CD4-positive, CD25-positive, alpha-beta regulatory T cell (primary cell): ENCODE data around the gene NACA2. TPM values are rescaled to one million over a fixed set of nuclear protein-coding genes. Genes with fewer than 3 reads are reported as not detected.
"Not testable (repeated sequence)": the region's sequence is repeated elsewhere in the genome, so short reads cannot be mapped to it uniquely, and the experiment has no call there.

Experiments used
- ATAC-seq, 2 donors: fragments of 150-1000 bp; cut with Tn5 transposase; one replicate each; pipeline ENCODE4 v1.10.0; 2021; ENCODE audit warnings: low read depth in 2 of 2, moderate number of reproducible peaks in 2 of 2, moderate library complexity in 1 of 2
- DNase-seq, 3 donors: peaks; one replicate each; pipeline versions ENCODE4 v3.0.0 to v3.0.0-alpha.2; 2012 to 2022; ENCODE audit warnings: mixed read lengths in 1 of 3
- H3K27ac ChIP-seq: one replicate; pipeline ENCODE4 v1.7.0; 2013; ENCODE audit warnings: mild to moderate bottlenecking, low read length; ENCODE audit not compliant: insufficient read depth, poor library complexity, severe bottlenecking
- H3K27me3 ChIP-seq: one replicate; pipeline ENCODE4 v1.7.0; 2013; ENCODE audit warnings: low read length; ENCODE audit not compliant: control insufficient read depth, insufficient read depth
- H3K36me3 ChIP-seq: one replicate; pipeline ENCODE4 v1.7.0; 2013; ENCODE audit warnings: mild to moderate bottlenecking, low read length, moderate library complexity; ENCODE audit not compliant: control insufficient read depth, insufficient read depth
- H3K4me1 ChIP-seq: 2 replicates; pipeline ENCODE4 v1.7.0; 2013; ENCODE audit warnings: mild to moderate bottlenecking, low read length; ENCODE audit not compliant: insufficient read depth, control insufficient read depth, poor library complexity, severe bottlenecking
- H3K4me3 ChIP-seq: one replicate; pipeline ENCODE4 v1.7.0; 2013; ENCODE audit warnings: low read depth, mild to moderate bottlenecking, low read length, moderate library complexity
- H3K9me3 ChIP-seq, 2 experiments: 1 replicate in 1 of 2; 2 replicates in 1 of 2; pipeline ENCODE4 v1.7.0; 2013; ENCODE audit warnings: low read length in 2 of 2, mild to moderate bottlenecking in 1 of 2, moderate library complexity in 1 of 2; ENCODE audit not compliant: control insufficient read depth in 2 of 2
- H3K27ac Mint-ChIP-seq, 3 donors: one replicate each; pipeline ENCODE4 v1.8.0; 2020 to 2022; ENCODE audit warnings: mild to moderate bottlenecking in 3 of 3, mixed read lengths in 3 of 3, moderate library complexity in 2 of 3
- H3K27me3 Mint-ChIP-seq: one replicate; pipeline ENCODE4 v1.8.0; 2022; ENCODE audit warnings: mild to moderate bottlenecking, mixed read lengths
- H3K36me3 Mint-ChIP-seq: one replicate; pipeline ENCODE4 v1.8.0; 2020; ENCODE audit warnings: mixed read lengths
- H3K4me1 Mint-ChIP-seq, 4 donors: one replicate each; pipeline ENCODE4 v1.8.0; 2020 to 2022; ENCODE audit warnings: mixed read lengths in 4 of 4, mild to moderate bottlenecking in 1 of 4
- H3K4me3 Mint-ChIP-seq, 4 donors: one replicate each; pipeline ENCODE4 v1.8.0; 2020 to 2022; ENCODE audit warnings: mild to moderate bottlenecking in 4 of 4, mixed read lengths in 4 of 4, moderate library complexity in 3 of 4
- H3K9me3 Mint-ChIP-seq, 7 donors: one replicate each; pipeline ENCODE4 v1.8.0; 2020 to 2022; ENCODE audit warnings: mixed read lengths in 7 of 7, mild to moderate bottlenecking in 3 of 7, moderate library complexity in 2 of 7
- polyA plus RNA-seq, 4 donors: library from polyadenylated mRNA; unstranded; fragments of 300-500 nt; fragmentation: Illumina TruSeq; gene quantifications; one replicate each; pipeline ENCODE4 v1.2.3, GENCODE V29; 2021
- total RNA-seq: library from RNA; stranded (reverse); gene quantifications from one replicate; pipeline ENCODE4 v1.2.3, GENCODE V29; 2022

Gene NACA2
- total and polyA plus RNA-seq, 5 donors from 2014 or later: not detected

DNA sequence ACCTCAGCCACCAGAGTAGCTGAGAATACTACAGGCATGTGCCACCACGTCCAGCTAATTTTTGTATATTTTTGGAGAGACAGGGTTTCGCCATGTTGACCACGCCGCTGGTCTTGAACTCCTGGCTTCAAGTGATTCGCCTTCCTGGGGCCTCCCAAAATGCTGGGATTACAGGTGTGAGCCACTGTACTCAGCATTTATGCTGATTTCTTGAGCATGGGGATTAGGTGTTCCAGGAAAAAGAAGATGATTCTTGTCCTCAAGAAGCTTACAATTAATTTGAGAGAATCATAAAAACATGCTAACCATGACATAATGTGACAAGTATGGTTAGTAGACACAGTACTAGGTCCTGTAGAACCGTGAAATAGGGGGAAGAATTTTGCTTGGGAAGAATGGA lies 30.9 kb downstream of the NACA2 start:
- Histone ChIP-seq H3K4me3 (no peak overlapping the region), H3K27ac (no peak overlapping the region), H3K9me3 (no peaks in the 10 kb centered on the region), H3K4me1 (no peaks in the 10 kb centered on the region), H3K27me3 (peaks cover 7% of the 10 kb centered on the region), H3K36me3 (no peaks in the 10 kb centered on the region)
- Mint-ChIP-seq H3K4me1 (peaks cover 0 to 11% (median 1%) of the 10 kb centered on the region in 4 donors), H3K9me3 (peaks cover 0 to 4% (median 0%) of the 10 kb centered on the region in 7 donors), H3K27ac (no peak overlapping the region), H3K4me3 (no peak overlapping the region), H3K36me3 (no peaks in the 10 kb centered on the region), H3K27me3 (peaks cover 28% of the 10 kb centered on the region)
- DNase-seq: no peak
- ATAC-seq: no peak

DNA sequence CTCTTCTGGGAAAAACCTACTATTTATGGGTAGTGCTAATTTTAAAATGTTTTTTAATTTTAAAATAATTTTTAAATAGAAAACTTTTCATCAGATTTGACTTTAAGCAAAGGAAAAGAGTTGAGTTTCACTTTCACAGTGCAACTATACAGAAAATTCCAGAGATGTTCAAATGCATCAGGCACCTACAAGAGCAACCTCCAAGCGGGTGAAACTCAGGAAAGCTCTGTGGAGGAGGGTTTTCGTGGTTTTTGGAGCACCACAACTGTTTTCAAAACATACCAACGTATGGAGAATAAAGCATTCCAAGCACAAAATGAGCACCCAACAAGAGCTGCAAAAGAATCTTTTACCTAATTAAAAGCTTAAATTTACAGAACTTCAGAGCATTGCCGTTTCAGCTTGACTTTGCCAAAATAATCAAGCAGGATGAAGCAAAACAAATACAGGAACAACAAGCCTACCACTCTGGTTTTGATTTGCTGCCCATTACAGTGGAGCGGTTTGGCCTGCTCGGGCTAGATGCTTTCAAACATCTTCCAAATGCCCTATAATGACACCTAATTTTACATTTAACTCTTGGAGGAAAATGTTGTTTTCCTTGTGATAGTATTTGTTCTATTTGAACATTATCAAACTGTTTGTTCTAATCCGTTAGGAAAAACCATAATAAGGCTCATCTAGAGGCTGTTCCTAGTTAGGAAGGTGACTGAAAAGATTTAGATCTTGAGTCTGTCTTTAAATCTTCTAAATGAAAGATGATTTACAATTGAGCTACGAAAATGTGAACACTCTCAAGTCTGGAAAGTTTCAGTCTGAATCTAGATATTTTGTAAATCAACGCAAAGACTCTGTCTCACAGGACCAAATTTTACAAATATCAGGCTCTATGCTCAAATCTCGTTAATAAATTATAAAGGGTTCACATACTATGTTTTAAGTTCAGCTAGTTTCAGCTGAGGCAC lies 34.5 kb downstream of the NACA2 start:
- H3K27me3 Mint-ChIP-seq: peaks cover 30% of the 10 kb centered on the region
- ATAC-seq (no peak), DNase-seq (no peak)
- Histone ChIP-seq H3K4me1 (no peaks in the 10 kb centered on the region), H3K9me3 (no peaks in the 10 kb centered on the region), H3K27me3 (peaks cover 11% of the 10 kb centered on the region), H3K27ac (no peak overlapping the region), H3K36me3 (no peaks in the 10 kb centered on the region), H3K4me3 (no peak overlapping the region)
- H3K27ac Mint-ChIP-seq: no peak overlapping the region
- no peaks in the 10 kb centered on the region for H3K9me3 Mint-ChIP-seq
- H3K4me1 Mint-ChIP-seq: peaks cover 0 to 14% (median 5%) of the 10 kb centered on the region in 4 donors
- H3K4me3 Mint-ChIP-seq: no peak overlapping the region
- H3K36me3 Mint-ChIP-seq: no peaks in the 10 kb centered on the region

DNA sequence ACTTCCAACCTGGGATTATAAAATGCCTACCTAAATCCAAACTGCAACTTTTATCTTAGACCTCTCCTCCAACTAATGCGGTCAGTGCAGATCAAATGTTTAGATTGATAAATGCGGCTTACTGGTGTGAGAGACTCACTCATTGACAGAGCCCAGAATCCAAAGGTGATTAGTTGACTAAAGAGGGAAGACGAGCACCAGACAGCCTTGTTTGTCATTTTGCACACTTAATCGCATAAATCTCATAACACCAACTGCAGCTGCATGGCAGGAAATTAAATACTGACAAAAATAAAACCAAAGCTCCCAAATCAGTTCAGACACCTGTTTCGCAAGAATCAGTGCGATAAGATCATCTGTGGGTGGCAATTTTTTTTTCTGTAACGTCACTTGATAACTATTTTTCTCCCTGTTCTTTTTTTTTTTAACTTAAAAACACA lies 35.9 kb downstream of the NACA2 start:
- ATAC-seq (no peak), DNase-seq (peak in 1 of 3 donors; percentile 41)
- Histone ChIP-seq H3K36me3 (no peaks in the 10 kb centered on the region), H3K27me3 (peaks cover 14% of the 10 kb centered on the region), H3K9me3 (no peaks in the 10 kb centered on the region), H3K27ac (no peak overlapping the region), H3K4me1 (no peaks in the 10 kb centered on the region), H3K4me3 (peak overlapping the region; percentile 13)
- Mint-ChIP-seq H3K27ac (no peak overlapping the region), H3K4me1 (peaks cover 0 to 14% (median 5%) of the 10 kb centered on the region in 4 donors), H3K27me3 (peaks cover 33% of the 10 kb centered on the region), H3K36me3 (no peaks in the 10 kb centered on the region), H3K4me3 (peak overlapping the region in 1 of 4 donors; percentile 58), H3K9me3 (peaks cover 0 to under 1% (median 0%) of the 10 kb centered on the region in 7 donors)

DNA sequence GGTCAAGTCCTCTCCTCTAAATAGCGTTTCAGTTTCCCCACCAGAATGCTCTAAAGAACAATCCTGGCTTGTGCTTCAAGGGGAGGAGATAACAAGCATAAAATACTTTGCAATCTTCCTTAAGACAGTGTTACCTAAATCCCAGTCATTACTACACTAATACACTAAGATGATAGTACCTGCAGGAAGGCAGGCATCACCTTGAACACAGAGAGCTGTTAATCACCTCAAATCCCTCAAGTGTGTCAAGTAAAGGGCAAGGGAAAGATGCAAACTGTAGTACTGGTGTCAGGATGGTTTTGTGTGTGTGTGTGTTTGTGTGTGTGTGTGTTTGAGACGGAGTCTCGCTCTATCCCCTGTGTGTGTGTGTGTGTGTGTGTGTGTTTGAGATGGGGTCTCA lies 36.8 kb downstream of the NACA2 start:
- H3K27me3 Mint-ChIP-seq: peaks cover 38% of the 10 kb centered on the region

DNA sequence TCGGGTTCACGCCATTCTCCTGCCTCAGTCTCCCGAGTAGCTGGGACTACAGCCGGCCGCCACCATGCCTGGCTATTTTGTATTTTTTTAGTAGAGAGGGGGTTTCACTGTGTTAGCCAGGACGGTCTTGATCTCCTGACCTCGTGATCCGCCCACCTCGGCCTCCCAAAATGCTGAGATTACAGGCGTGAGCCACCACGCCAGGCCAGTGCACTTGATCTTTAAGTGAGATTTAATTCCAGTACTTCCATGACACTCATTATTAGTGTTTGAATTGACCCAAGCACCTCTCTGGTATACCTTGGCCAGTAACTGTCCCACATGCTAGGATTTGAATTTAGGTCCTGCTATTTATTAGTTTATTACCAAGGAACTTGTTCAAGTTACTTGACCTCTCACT lies 38.5 kb downstream of the NACA2 start:
- H3K36me3 Mint-ChIP-seq, H3K4me1 ChIP-seq, H3K9me3 ChIP-seq, H3K36me3 ChIP-seq, ATAC-seq, H3K4me3 ChIP-seq, DNase-seq, H3K27ac Mint-ChIP-seq, H3K27ac ChIP-seq, H3K4me3 Mint-ChIP-seq, H3K9me3 Mint-ChIP-seq: not testable (repeated sequence)
- H3K27me3 ChIP-seq: peaks cover 25% of the 10 kb centered on the region
- peaks cover 0 to 14% (median 5%) of the 10 kb centered on the region in 4 donors for H3K4me1 Mint-ChIP-seq
- peaks cover 50% of the 10 kb centered on the region for H3K27me3 Mint-ChIP-seq

More for the DNA sequence above, 36.8 kb downstream of the NACA2 start:
- H3K4me3 Mint-ChIP-seq: peak overlapping the region in 1 of 4 donors; percentile 41
- Histone ChIP-seq H3K27me3 (peaks cover 17% of the 10 kb centered on the region), H3K4me3 (no peak overlapping the region), H3K36me3 (no peaks in the 10 kb centered on the region), H3K9me3 (no peaks in the 10 kb centered on the region), H3K27ac (no peak overlapping the region), H3K4me1 (no peaks in the 10 kb centered on the region)
- ATAC-seq: no peak
- H3K27ac Mint-ChIP-seq: no peak overlapping the region
- peaks cover 0 to 1% (median 0%) of the 10 kb centered on the region in 7 donors for H3K9me3 Mint-ChIP-seq
- H3K36me3 Mint-ChIP-seq: no peaks in the 10 kb centered on the region
- H3K4me1 Mint-ChIP-seq: peaks cover 0 to 14% (median 5%) of the 10 kb centered on the region in 4 donors
- no peak for DNase-seq

DNA sequence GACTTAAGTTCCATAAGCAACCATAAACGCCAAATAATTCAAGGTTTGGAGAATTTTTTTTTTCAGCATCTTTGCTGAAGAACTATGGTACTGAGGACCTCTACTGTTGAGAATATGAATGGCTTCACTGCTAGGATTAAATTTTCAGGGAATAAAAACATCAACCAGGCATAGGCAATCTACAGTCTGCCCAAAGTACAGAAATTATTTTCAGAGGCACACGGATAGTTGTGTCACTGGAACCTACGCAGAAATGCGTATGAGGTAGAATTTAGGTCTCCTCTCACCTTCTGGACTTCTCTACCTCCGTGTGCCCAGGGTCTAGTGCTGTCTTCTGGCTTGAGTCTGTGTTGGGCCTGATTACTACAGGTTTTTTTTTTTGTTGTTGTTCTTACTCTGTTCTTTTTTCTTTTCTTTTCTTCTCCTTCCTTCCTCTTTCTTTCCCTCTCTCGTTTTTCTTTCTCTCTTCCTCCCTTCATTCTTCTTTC lies 39.7 kb downstream of the NACA2 start:
- H3K27ac ChIP-seq: no peak overlapping the region
- ATAC-seq (no peak), DNase-seq (peak in 2 of 3 donors; percentile 6 to 24)
- H3K27me3 Mint-ChIP-seq: peaks cover 50% of the 10 kb centered on the region
- peaks cover 25% of the 10 kb centered on the region for H3K27me3 ChIP-seq
- no peak overlapping the region for H3K27ac Mint-ChIP-seq
- no peak overlapping the region for H3K4me3 ChIP-seq
- H3K9me3 ChIP-seq: peaks cover 0 to 1% of the 10 kb centered on the region in 2 experiments
- H3K4me1 Mint-ChIP-seq: peaks cover 0 to 6% (median 5%) of the 10 kb centered on the region in 4 donors
- no peaks in the 10 kb centered on the region for H3K4me1 ChIP-seq
- peaks cover 0 to 3% (median 0%) of the 10 kb centered on the region in 7 donors for H3K9me3 Mint-ChIP-seq
- no peaks in the 10 kb centered on the region for H3K36me3 Mint-ChIP-seq
- no peaks in the 10 kb centered on the region for H3K36me3 ChIP-seq
- H3K4me3 Mint-ChIP-seq: no peak overlapping the region

DNA sequence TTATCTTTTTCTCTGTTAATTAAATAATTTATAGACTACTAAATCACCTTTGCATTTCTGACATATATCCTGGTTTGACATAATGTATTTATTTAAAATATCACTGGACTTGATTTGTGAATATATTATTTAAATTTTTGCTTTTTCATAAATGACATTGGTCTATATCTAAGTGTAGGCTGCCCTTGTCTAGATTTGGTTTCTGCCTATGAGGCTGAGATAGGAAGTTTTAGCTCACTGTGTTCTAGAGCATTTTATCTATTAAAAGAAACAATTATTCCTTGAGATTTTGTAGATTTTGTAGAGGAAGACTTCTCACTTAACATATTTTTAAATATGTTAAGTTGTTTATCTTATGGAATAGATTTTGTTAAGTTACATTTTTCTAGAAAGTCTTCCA lies 43.9 kb downstream of the NACA2 start:
- Histone ChIP-seq H3K9me3 (peaks cover 0 to 5% of the 10 kb centered on the region in 2 experiments), H3K27ac (no peak overlapping the region), H3K4me3 (no peak overlapping the region), H3K36me3 (no peaks in the 10 kb centered on the region), H3K27me3 (peaks cover 23% of the 10 kb centered on the region), H3K4me1 (no peaks in the 10 kb centered on the region)
- Mint-ChIP-seq H3K27me3 (peaks cover 56% of the 10 kb centered on the region), H3K36me3 (no peaks in the 10 kb centered on the region), H3K4me1 (no peaks in the 10 kb centered on the region), H3K27ac (no peak overlapping the region), H3K9me3 (peaks cover 0 to 5% (median 3%) of the 10 kb centered on the region in 7 donors), H3K4me3 (no peak overlapping the region)
- ATAC-seq (no peak), DNase-seq (no peak)
